Measurements from ENCODE around the gene BICD1. TPM values are rescaled to one million over a fixed set of nuclear protein-coding genes. Genes with fewer than 3 reads are reported as not detected.

BICD1 gene
- total and polyA plus RNA-seq, 2 of the 13 experiments (the other 11 are each of a cell fraction or from before 2014, with no cell fraction given), result 4.5 to 5.2 TPM

GRCh38 chr12:32260696-32261095 lies 154.0 kb downstream of the BICD1 start:
- WGBS (ENCODE audit: low lambda C conversion rate), result 90% methylated on average over 3 of the region's 3 CpGs
- FAIRE-seq, result no peak
- H3K27me3 ChIP-seq (ENCODE audit: control insufficient read depth in 1 of 2, insufficient read depth in 2 of 2, low read length in 2 of 2), result no peaks in the 10 kb centered on the region
- H3K4me3 ChIP-seq (replicated peaks in 1 of 3; ENCODE audit: insufficient read depth in 1 of 3, low read depth in 2 of 3, low read length in 3 of 3), result no peak overlapping the region
- ChIA-PET POLR2A (no interaction called here), CTCF (ENCODE audit: low intra/inter-chr PET ratio, low total read pairs) (interaction anchor here (1.0 kb wide), 1 partner anchor 51 kb away, joined by 3 read pairs; no protein-coding TSS in a partner anchor)
- TF ChIP-seq HES4 (CRISPR knock-in tag; IDR thresholded peaks at IDR 0.05; ENCODE audit: borderline replicate concordance) (no peak), PHB2 (IDR thresholded peaks at IDR 0.05; ENCODE audit: partially characterized antibody) (no peak), ZNF674 (CRISPR knock-in tag; IDR thresholded peaks at IDR 0.05; ENCODE audit: low read depth) (no peak), HMGXB3 (CRISPR knock-in tag; IDR thresholded peaks at IDR 0.05; ENCODE audit: borderline replicate concordance) (no peak), ZNF691 (CRISPR knock-in tag; IDR thresholded peaks at IDR 0.05; ENCODE audit: borderline replicate concordance, low read depth) (no peak), CENPX (CRISPR knock-in tag; IDR thresholded peaks at IDR 0.05) (no peak), GATAD2A (CRISPR knock-in tag; IDR thresholded peaks at IDR 0.05) (no peak), ZKSCAN8 (CRISPR knock-in tag; IDR thresholded peaks at IDR 0.05; ENCODE audit: borderline replicate concordance) (no peak)
- no peak overlapping the region for H3K27ac ChIP-seq (ENCODE audit: extremely low read length, insufficient read depth, low read length)
- H3K4me2 ChIP-seq (ENCODE audit: low read depth, low read length), result no peak overlapping the region
- ATAC-seq, result no peak
- no peaks in the 10 kb centered on the region for H3K4me1 ChIP-seq (ENCODE audit: insufficient read depth, low read length)
- no peaks in the 10 kb centered on the region for H3K9me3 ChIP-seq (ENCODE audit: low read length)
- H3K79me2 ChIP-seq (ENCODE audit: insufficient read depth, low read length), result no peaks in the 10 kb centered on the region
- no peaks in the 10 kb centered on the region for H3K36me3 ChIP-seq (replicated peaks in 1 of 2; ENCODE audit: control insufficient read depth in 1 of 2, insufficient read depth in 2 of 2, low read length in 2 of 2)
- no peak overlapping the region for H2AFZ ChIP-seq (ENCODE audit: low read length)
- no peak for DNase-seq (ENCODE audit: low spot score)
- no peak overlapping the region for H3K9ac ChIP-seq (ENCODE audit: insufficient read depth, low read depth, low read length)
- BruUV-seq (replicated peaks), result no TSS peak
- intact Hi-C loops (cut with micrococcal nuclease; ENCODE audit: unreplicated experiment) (no loop called here), in situ Hi-C loops (cut with HindIII; ENCODE audit: extremely low pct_ligation_motif_present, low pct_unique_long_range_greater_than_20kb) (no loop called here)
- H4K20me1 ChIP-seq (ENCODE audit: insufficient read depth, low read length), result no peaks in the 10 kb centered on the region

Data from HepG2 (cell line).